RWPE1 (cell line): ENCODE data around the gene SRL.
A peak's percentile ranks its signal among the peaks of the same experiment; 100 is the strongest.

Experiments used
- CTCF ChIA-PET: fragments of 350-600 bp; sonication (Branson Sonifier 250); formaldehyde crosslinking; extraction: SDS; loops from one replicate; lab custom pipeline; 2021; lab: Yijun Ruan, JAX
- POLR2A ChIA-PET: fragments of 400-600 bp; formaldehyde crosslinking; extraction: SDS; loops from one replicate; lab custom pipeline; 2020; ENCODE audit warnings: antibody characterized with exemption; ENCODE audit not compliant: low non-redundant PET; lab: Yijun Ruan, JAX
- DNase-seq: peaks from one replicate; pipeline ENCODE4 v3.0.0; 2012; ENCODE audit warnings: low spot score
- H3K27ac ChIP-seq: fragments of 450-650 bp; 2 replicates; pipeline ENCODE4 v1.5.1; 2017
- TF ChIP-seq, protein P1 (sequence below): fragments of 450-650 bp; conservative IDR thresholded peaks from 2 replicates; pipeline ENCODE4 v1.5.1; 2017; ENCODE audit warnings: low read depth, mild to moderate bottlenecking

Gene SRL

DNA sequence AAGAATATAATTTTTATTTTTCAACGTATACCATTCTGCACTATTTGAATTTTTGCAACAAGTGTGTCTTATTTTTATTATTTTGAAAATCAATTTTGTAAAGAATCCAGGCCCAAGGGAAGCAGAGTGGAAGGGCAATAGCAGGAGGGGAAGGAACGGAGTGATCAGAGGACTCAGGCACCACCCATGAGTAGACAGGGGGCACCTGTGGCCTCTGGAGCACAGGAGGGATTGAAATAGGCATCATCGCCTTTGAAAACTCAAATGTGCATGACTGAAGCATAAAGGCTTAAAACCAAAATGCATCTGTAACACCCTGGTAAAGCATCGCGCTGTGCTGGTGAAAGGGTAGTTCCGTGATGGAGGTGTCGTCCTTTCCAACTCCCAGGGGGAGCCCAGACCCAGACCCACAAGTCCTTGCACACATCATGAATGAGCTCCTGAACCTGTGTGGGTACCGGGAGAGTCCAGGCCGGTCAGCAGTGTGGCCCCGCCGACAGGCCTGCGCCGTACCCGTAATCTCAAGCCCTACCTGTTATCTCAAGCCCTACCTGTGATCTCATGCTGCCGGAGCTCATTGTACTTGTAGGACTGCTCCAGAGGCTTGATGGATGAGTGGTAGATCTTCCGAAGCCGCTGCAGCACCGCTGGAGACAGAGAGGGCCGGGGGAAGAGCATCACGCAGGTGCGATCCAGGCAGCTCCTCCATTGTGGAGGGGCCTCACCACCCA, 39.1 kb downstream of the SRL start:
- ChIA-PET CTCF (no interaction called here), POLR2A (interaction anchor here (0.6 kb wide), 1 partner anchor 95 kb away, joined by 14 read pairs; no protein-coding TSS in a partner anchor)
- H3K27ac ChIP-seq: no peak overlapping the region
- no peak for DNase-seq
- TF ChIP-seq, protein P1, sequence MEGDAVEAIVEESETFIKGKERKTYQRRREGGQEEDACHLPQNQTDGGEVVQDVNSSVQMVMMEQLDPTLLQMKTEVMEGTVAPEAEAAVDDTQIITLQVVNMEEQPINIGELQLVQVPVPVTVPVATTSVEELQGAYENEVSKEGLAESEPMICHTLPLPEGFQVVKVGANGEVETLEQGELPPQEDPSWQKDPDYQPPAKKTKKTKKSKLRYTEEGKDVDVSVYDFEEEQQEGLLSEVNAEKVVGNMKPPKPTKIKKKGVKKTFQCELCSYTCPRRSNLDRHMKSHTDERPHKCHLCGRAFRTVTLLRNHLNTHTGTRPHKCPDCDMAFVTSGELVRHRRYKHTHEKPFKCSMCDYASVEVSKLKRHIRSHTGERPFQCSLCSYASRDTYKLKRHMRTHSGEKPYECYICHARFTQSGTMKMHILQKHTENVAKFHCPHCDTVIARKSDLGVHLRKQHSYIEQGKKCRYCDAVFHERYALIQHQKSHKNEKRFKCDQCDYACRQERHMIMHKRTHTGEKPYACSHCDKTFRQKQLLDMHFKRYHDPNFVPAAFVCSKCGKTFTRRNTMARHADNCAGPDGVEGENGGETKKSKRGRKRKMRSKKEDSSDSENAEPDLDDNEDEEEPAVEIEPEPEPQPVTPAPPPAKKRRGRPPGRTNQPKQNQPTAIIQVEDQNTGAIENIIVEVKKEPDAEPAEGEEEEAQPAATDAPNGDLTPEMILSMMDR: no peak

DNA sequence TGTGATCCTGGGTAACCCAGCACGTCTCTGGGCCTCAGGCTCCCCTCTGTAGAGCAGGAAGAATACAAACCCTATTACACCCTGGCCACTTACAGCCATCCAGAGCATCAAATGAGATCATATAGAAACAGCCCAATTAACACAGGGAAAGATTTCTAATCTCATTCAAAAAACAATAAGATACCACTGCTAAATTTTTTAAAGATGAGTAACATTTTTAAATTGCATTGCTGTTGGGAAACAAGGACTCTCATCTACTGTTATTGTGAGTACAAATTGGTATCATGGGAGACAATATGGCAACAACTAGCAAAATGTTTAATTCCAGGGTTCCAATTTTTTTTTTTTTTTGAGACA, 41.1 kb downstream of the SRL start:
- no peak for DNase-seq
- POLR2A ChIA-PET: interaction anchor here (0.6 to 1.1 kb wide), 3 partner anchors 53 to 60 kb away, joined by 3 to 4 read pairs (median 4); no protein-coding TSS in a partner anchor
- H3K27ac ChIP-seq: no peak overlapping the region
- CTCF ChIA-PET: interaction anchor here (0.5 to 2.4 kb wide), 16 partner anchors 9 to 246 kb away, joined by 3 to 31 read pairs (median 4); partner anchors contain the start of gene TFAP4
- TF ChIP-seq, protein P1: no peak

- POLR2A ChIA-PET: interaction anchor here (0.6 to 1.1 kb wide), 2 partner anchors 53 to 54 kb away, joined by 3 to 4 read pairs; no protein-coding TSS in a partner anchor
- peak; percentile 69 for DNase-seq
Measured at GRCh38 chr16:4200000-4200780, 41.7 kb downstream of the SRL start.

DNA sequence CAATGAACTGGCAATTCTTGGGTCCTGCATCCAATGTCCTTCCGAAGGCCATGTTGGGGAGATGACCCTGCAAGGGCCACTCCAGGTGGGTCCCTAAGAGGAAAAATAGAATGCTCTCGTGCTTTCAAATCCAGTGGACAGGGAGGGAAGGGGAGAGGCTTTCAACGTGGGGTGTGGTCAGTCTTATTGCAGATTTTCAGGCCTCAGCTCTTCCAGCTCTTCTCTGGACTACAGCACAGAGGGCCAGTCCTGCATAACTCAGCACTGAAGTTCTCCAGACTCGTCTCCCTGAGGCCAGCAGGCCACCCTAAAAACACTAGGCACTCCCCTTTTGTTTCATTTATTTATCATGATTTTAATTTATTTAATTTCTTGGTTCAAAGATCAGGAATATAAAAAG, 43.1 kb downstream of the SRL start:
- CTCF ChIA-PET: interaction anchor here (1.1 to 2.4 kb wide), 2 partner anchors 55 to 67 kb away, joined by 4 to 31 read pairs; no protein-coding TSS in a partner anchor
- TF ChIP-seq, protein P1: no peak
- POLR2A ChIA-PET: no interaction called here
- no peak overlapping the region for H3K27ac ChIP-seq
- no peak for DNase-seq

More at GRCh38 chr16:4200000-4200780, 41.7 kb downstream of the SRL start:
- no peak overlapping the region for H3K27ac ChIP-seq
- CTCF ChIA-PET: interaction anchor here (0.5 to 2.4 kb wide), 16 partner anchors 9 to 246 kb away, joined by 3 to 31 read pairs (median 4); partner anchors contain the start of gene TFAP4
- TF ChIP-seq, protein P1: peak; percentile 66

DNA sequence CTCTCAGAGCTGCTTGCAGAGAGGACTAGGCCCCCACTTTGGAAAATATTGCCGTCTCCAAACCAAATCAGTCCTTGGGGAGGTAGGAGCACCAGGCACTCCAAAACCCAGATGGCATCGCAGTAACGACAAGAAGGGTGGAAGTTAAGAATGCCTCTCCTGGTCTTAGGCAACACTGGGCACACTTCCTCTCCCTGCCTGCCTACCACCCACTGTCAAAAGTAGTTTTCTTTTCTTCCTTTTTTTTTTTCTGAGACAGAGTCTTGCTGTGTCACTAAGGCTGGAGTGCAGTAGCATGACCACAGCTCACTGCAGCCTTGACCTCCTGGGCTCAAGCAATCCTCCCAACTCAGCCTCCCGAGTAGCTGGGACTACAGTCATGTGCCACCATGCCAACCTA, 47.2 kb downstream of the SRL start:
- TF ChIP-seq, protein P1: no peak
- ChIA-PET POLR2A (interaction anchor here (0.7 kb wide), 1 partner anchor 1442 kb away, joined by 3 read pairs; no protein-coding TSS in a partner anchor), CTCF (no interaction called here)
- no peak for DNase-seq
- H3K27ac ChIP-seq: no peak overlapping the region

DNA sequence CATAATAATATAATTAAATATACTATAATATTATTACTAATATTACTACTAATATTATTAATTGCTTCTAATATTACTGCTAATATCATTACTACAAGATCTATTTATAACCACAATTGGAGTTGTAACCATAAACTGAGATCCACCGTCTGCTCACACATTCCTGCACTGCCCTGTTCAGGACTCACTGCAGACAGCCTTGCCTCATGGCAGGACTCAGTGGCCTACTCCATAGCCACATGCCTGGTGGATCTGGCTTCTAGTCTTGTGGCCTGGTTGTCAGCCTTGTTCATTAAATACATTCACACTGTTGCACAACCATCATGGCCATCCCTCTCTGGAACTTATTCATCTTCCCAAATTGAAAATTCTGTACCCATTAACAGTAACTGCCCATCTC, 48.0 kb downstream of the SRL start:
- no peak for DNase-seq
- H3K27ac ChIP-seq: no peak overlapping the region
- TF ChIP-seq, protein P1: no peak
- ChIA-PET CTCF (no interaction called here), POLR2A (no interaction called here)
